Measurements from ENCODE around the gene FOXC1.

DNA sequence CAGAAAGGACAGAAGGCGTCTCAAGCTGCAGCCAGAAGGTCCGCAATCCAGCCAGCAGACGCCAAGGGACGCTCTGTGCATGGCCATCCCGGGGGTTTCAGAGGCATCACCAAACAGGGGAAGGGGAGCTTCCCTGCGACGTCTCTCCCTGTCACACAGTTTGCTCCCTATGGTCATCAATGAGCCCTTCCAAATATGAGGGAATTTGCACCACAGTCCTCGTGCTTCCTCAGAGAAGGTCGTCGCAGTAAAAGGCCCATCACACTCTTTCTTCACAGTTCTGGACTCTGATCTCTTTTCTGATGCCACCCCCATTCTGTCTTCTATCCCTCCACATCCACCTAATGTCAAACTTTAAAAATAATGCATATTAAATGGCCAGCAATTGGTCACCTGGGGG is 10.2 kb upstream of the FOXC1 start:
- TF ChIP-seq, protein P1, sequence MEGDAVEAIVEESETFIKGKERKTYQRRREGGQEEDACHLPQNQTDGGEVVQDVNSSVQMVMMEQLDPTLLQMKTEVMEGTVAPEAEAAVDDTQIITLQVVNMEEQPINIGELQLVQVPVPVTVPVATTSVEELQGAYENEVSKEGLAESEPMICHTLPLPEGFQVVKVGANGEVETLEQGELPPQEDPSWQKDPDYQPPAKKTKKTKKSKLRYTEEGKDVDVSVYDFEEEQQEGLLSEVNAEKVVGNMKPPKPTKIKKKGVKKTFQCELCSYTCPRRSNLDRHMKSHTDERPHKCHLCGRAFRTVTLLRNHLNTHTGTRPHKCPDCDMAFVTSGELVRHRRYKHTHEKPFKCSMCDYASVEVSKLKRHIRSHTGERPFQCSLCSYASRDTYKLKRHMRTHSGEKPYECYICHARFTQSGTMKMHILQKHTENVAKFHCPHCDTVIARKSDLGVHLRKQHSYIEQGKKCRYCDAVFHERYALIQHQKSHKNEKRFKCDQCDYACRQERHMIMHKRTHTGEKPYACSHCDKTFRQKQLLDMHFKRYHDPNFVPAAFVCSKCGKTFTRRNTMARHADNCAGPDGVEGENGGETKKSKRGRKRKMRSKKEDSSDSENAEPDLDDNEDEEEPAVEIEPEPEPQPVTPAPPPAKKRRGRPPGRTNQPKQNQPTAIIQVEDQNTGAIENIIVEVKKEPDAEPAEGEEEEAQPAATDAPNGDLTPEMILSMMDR (IDR thresholded peaks at IDR 0.05 in 2 of 3, conservative IDR thresholded peaks at IDR 0.05 in 1 of 3; ENCODE audit: borderline replicate concordance in 1 of 3, insufficient read depth in 1 of 3, low read depth in 2 of 3, low read length in 2 of 3): no peak
- TF ChIP-seq JUND (IDR thresholded peaks at IDR 0.05) (no peak), POLR2A (IDR thresholded peaks at IDR 0.05; ENCODE audit: borderline replicate concordance, extremely low read depth, insufficient read depth, insufficient read length) (no peak), SRF (IDR thresholded peaks at IDR 0.05; ENCODE audit: low read depth) (no peak), ZNF274 (IDR thresholded peaks at IDR 0.05; ENCODE audit: low read depth, low read length) (no peak), SP1 (IDR thresholded peaks at IDR 0.05; ENCODE audit: low read depth) (no peak)
- TF ChIP-seq, protein P2, sequence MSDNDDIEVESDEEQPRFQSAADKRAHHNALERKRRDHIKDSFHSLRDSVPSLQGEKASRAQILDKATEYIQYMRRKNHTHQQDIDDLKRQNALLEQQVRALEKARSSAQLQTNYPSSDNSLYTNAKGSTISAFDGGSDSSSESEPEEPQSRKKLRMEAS (IDR thresholded peaks at IDR 0.05): no peak
- TF ChIP-seq, protein P3, sequence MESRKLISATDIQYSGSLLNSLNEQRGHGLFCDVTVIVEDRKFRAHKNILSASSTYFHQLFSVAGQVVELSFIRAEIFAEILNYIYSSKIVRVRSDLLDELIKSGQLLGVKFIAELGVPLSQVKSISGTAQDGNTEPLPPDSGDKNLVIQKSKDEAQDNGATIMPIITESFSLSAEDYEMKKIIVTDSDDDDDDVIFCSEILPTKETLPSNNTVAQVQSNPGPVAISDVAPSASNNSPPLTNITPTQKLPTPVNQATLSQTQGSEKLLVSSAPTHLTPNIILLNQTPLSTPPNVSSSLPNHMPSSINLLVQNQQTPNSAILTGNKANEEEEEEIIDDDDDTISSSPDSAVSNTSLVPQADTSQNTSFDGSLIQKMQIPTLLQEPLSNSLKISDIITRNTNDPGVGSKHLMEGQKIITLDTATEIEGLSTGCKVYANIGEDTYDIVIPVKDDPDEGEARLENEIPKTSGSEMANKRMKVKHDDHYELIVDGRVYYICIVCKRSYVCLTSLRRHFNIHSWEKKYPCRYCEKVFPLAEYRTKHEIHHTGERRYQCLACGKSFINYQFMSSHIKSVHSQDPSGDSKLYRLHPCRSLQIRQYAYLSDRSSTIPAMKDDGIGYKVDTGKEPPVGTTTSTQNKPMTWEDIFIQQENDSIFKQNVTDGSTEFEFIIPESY (IDR thresholded peaks at IDR 0.05; ENCODE audit: extremely low read depth, insufficient replicate concordance, low read length): no peak

All from HCT116 (cell line).